ENCODE data around the gene PCYOX1L.
A peak's percentile ranks its signal among the peaks of the same experiment; 100 is the strongest.

Gene PCYOX1L

DNA sequence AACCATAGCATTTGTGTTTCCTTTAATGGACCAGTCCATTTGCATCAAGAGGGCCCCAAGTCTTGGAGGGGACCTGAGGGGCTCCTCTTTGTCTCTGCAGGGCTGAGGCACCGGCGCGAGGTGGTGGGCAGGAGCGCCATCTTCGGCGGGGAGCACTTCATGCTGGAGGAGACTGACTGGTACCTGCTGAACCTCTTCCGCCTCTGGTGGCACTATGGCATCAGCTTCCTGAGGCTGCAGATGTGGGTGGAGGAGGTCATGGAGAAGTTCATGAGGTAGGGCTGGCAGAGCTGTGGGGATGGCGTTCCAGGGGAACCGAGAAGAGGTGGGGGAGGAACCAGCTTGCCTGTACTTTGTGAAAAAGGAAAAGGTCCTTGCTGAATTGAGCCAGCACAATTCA is 6.1 kb downstream of the PCYOX1L start:
- in situ Hi-C loops (cut with MboI; ENCODE audit: low pct_unique_long_range_greater_than_20kb, low sequenced_read_pairs), result no loop called here
- no peak for DNase-seq

- no peak for DNase-seq
- in situ Hi-C loops (cut with MboI; ENCODE audit: low pct_unique_long_range_greater_than_20kb, low sequenced_read_pairs), result no loop called here
Observed at GRCh38 chr5:149364719-149365118, 6.9 kb downstream of the PCYOX1L start.

DNA sequence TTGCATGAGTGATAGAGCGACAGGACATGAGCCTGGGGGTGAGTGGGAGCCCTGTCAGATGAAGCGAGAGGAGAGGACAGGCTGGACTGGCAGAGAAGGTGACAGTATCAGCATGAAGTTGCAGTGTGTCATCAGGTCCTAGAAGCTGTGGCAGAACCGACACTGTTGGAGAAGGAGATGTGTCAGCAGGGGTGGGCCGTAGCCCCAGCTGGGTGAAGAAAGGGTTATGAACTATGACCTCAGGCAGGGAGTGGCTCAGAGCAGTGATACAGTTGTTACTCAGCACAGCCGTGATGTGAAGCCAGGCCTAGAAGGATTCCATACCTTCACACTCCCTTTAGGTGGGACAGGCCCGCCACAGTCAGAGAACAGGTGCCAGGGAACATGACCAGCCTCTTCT is 7.6 kb downstream of the PCYOX1L start:
- in situ Hi-C loops (cut with MboI; ENCODE audit: low pct_unique_long_range_greater_than_20kb, low sequenced_read_pairs), result no loop called here
- DNase-seq, result no peak

- DNase-seq, result no peak
- in situ Hi-C loops (cut with MboI; ENCODE audit: low pct_unique_long_range_greater_than_20kb, low sequenced_read_pairs), result no loop called here
Observed at GRCh38 chr5:149366169-149366729, 8.4 kb downstream of the PCYOX1L start.

- in situ Hi-C loops (cut with MboI; ENCODE audit: low pct_unique_long_range_greater_than_20kb, low sequenced_read_pairs), result no loop called here
- peak; percentile 69 for DNase-seq
Observed at GRCh38 chr5:149367249-149367971, 9.6 kb downstream of the PCYOX1L start.

GRCh38 chr5:149367972-149368645 is 10.3 kb downstream of the PCYOX1L start:
- no peak for DNase-seq
- in situ Hi-C loops (cut with MboI; ENCODE audit: low pct_unique_long_range_greater_than_20kb, low sequenced_read_pairs), result no loop called here

GRCh38 chr5:149370878-149371277 is 13.0 kb downstream of the PCYOX1L start:
- DNase-seq, result no peak
- in situ Hi-C loops (cut with MboI; ENCODE audit: low pct_unique_long_range_greater_than_20kb, low sequenced_read_pairs), result no loop called here

DNA sequence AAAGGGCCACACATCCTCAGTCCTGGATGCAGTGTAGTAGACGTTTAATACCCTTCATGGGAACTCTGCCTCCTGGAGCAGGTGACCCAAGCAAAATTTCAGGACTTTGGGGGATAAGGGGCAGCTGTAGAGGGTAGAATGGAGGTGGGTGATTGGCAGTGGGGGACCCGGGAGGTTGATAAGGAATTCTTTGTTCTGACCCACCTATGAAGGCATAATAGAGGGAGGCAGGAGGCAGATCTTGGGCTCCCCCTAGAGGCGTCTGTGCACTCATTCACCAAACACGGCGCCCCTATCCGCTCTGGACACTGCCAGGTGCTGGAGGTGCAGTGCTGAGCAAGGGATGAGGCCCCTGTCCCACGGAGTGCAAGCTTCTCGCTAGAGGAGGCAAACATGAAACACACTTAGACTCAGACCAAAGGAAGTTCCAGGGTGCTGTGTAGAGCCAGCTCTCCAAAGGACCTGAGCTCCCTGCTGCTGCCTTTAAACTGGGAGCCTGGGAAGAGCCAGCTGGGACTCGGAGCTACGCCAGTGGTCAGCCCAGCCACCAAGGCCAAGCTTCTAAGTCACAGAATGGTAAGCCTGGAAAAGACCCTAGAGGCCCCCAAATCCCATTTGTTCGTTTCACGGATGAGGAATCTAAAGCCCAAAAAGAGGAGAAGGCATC is 13.6 kb downstream of the PCYOX1L start:
- in situ Hi-C loops (cut with MboI; ENCODE audit: low pct_unique_long_range_greater_than_20kb, low sequenced_read_pairs), result no loop called here

GRCh38 chr5:149372076-149372795 is 14.4 kb downstream of the PCYOX1L start:
- in situ Hi-C loops (cut with MboI; ENCODE audit: low pct_unique_long_range_greater_than_20kb, low sequenced_read_pairs), result no loop called here
- DNase-seq, result no peak

More for the DNA sequence above, 13.6 kb downstream of the PCYOX1L start:
- peak; percentile 77 for DNase-seq

DNA sequence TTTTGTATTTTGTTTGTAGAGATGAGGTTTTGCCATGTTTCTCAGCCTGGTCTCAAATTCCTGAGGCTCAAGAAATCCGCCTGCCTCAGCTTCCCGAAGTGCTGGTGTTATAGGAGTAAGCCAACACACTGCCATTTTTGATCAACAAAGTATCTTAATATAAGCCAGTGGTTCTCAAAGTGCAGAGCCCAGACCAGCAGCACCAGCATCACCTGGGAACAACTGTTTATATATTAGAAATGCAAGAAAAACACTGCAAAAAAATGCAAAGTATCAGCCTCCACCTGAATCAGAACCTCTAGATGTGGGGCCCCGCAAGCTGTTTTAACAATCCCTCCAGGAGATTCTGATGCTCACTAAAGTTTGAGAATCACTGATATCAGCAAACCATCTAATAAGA is 15.1 kb downstream of the PCYOX1L start:
- in situ Hi-C loops (cut with MboI; ENCODE audit: low pct_unique_long_range_greater_than_20kb, low sequenced_read_pairs), result no loop called here
- no peak for DNase-seq

- DNase-seq, result no peak
- in situ Hi-C loops (cut with MboI; ENCODE audit: low pct_unique_long_range_greater_than_20kb, low sequenced_read_pairs), result no loop called here
Observed at GRCh38 chr5:149374303-149374702, 16.5 kb downstream of the PCYOX1L start.

DNA sequence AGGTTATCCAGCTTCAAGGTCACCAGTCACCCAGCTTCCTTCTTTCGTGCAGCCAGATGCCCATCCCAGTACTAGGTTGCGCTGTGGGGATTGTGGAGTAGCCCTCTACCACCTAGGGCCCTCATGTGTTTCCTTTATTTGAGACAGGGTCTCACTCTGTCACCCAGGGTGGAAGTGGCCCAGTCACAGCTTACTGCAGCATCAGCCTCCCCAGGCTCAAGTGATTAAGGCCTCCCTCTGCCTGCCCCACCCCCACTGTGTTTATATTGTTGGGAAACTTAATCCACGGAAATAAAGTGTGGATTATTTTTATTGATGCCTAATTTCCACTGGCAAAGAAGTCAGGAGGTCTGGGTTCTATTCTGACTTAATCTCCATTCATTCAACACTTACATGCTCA is 17.0 kb downstream of the PCYOX1L start:
- DNase-seq, result no peak
- in situ Hi-C loops (cut with MboI; ENCODE audit: low pct_unique_long_range_greater_than_20kb, low sequenced_read_pairs), result no loop called here

- no peak for DNase-seq
- in situ Hi-C loops (cut with MboI; ENCODE audit: low pct_unique_long_range_greater_than_20kb, low sequenced_read_pairs), result no loop called here
Observed at GRCh38 chr5:149375434-149375833, 17.6 kb downstream of the PCYOX1L start.

DNA sequence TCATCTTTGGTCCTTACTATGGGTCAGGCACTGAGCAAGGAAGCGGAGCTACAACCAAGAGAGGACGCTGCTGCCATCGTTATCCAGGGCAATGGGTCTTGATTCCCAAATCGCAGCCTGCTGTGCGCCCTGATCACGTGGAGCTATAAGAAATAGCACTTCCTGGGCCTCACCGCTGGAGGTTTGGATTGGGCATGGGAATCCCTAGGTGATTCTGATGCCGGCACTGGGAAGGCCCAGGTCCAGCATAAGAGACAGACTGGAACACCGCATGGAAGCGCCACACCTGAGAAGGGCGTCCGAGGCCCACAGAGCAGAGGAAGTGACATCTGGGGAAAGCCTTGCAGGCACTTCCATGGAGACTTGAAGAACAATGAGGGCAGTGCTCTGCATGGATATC is 18.3 kb downstream of the PCYOX1L start:
- DNase-seq, result no peak
- in situ Hi-C loops (cut with MboI; ENCODE audit: low pct_unique_long_range_greater_than_20kb, low sequenced_read_pairs), result no loop called here

GRCh38 chr5:149376711-149377447 is 19.0 kb downstream of the PCYOX1L start:
- in situ Hi-C loops (cut with MboI; ENCODE audit: low pct_unique_long_range_greater_than_20kb, low sequenced_read_pairs), result no loop called here

DNA sequence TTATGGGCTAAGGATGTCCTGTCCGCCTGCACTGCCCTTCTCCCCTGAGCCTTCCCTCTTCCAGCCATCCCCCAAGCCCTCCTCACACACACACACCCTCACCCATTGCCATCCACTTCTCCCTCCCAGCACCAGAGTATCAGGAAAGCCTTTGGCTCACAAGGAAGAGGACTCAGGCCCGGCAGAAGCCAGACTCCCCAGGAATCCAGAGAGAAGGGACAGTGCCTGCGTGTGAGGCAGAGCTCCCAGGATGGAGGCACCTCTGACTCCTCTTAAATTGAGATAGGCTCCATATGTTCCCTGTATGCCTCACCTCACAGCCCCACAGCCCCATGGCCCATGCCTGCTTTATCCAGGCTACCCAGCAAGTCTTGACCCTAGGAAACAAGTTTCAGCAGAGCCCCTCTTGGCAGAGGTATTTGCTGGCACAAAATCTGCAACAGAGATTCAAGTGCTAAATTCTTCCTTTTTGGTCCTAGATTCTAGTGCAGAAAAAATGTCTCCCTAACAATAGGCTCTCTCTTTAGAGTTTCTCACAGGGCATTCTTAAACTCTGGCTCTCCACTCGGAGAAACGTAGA is 20.5 kb downstream of the PCYOX1L start:
- DNase-seq, result no peak
- in situ Hi-C loops (cut with MboI; ENCODE audit: low pct_unique_long_range_greater_than_20kb, low sequenced_read_pairs), result no loop called here

More at GRCh38 chr5:149376711-149377447, 19.0 kb downstream of the PCYOX1L start:
- DNase-seq, result no peak

DNA sequence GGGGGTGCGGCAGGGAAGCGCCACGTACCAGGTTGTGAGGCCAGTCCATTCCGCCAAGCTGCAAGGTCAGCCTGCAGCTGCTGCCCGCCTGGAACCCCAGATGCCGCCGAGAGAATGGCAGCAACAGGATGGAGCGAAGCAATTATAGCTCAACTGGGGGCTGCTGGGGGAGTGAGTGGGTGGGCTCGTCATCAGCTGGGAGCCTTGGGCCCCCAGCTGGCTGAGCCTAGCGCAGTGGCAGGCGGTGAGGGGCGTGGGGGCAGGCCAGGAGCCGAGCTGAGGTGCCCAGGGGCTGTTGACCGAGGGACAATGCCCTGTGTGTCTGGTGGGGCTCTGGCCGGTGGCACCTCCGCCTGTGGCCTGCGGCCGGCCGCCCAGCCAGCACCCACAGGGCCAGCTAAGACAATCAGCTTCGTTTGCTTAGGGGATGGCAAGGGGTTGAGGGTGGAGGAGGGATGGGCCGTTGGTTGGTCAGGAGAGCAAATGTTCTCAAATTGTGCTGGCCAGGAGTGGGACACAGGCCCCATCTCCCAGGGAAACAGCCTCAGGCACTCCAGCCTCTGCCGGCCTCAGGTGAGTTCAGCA is 21.4 kb downstream of the PCYOX1L start, which contains the start of gene IL17B:
IL17B (minus strand) TSS at position 116 of the 585 bp plus-strand sequence; CDS start at position 49, 67 bp downstream.
- in situ Hi-C loops (cut with MboI; ENCODE audit: low pct_unique_long_range_greater_than_20kb, low sequenced_read_pairs), result no loop called here
- DNase-seq, result no peak

- no peak for DNase-seq
- in situ Hi-C loops (cut with MboI; ENCODE audit: low pct_unique_long_range_greater_than_20kb, low sequenced_read_pairs), result no loop called here
Observed at GRCh38 chr5:149379818-149380374, 22.1 kb downstream of the PCYOX1L start.

Data from KBM-7 (cell line).